Adipocyte (in vitro differentiated cells): ENCODE data around the gene PNMA8A.
A peak's percentile ranks its signal among the peaks of the same experiment; 100 is the strongest.

Source experiments
- DNase-seq: peaks from one replicate; pipeline ENCODE4 v3.0.0-alpha.2; 2015; ENCODE audit warnings: low read depth
- H3K27me3 ChIP-seq: replicated peaks from 2 replicates; pipeline ENCODE4 v1.7.0; 2013; ENCODE audit warnings: mild to moderate bottlenecking, low read length, moderate library complexity; ENCODE audit not compliant: control insufficient read depth, insufficient read depth
- H3K36me3 ChIP-seq: 2 replicates; pipeline ENCODE4 v1.7.0; 2013; ENCODE audit warnings: low read length, mild to moderate bottlenecking, moderate library complexity; ENCODE audit not compliant: control insufficient read depth, insufficient read depth, severe bottlenecking
- H3K4me1 ChIP-seq: 2 replicates; pipeline ENCODE4 v1.7.0; 2013; ENCODE audit warnings: mild to moderate bottlenecking, low read length, moderate library complexity; ENCODE audit not compliant: control insufficient read depth, insufficient read depth
- H3K4me3 ChIP-seq: 2 replicates; pipeline ENCODE4 v1.7.0; 2013; ENCODE audit warnings: mild to moderate bottlenecking, low read length, moderate library complexity
- H3K9ac ChIP-seq: 2 replicates; pipeline ENCODE4 v1.7.0; 2013; ENCODE audit warnings: mild to moderate bottlenecking, low read length, moderate library complexity
- H3K9me3 ChIP-seq: 2 replicates; pipeline ENCODE4 v1.7.0; 2013; ENCODE audit warnings: mild to moderate bottlenecking, low read length, moderate library complexity; ENCODE audit not compliant: control insufficient read depth

PNMA8A gene

GRCh38 chr19:46471116-46471733 lies at the start of gene PNMA8A:
PNMA8A (minus strand) TSS chr19:46471563; CDS start chr19:46471035, 528 bp downstream.
- Histone ChIP-seq H3K9me3 (no peaks in the 10 kb centered on the region), H3K9ac (peak within 1 kb of the TSS; percentile 78), H3K27me3 (no peaks in the 10 kb centered on the region), H3K36me3 (no peaks in the 10 kb centered on the region), H3K4me1 (peaks cover 36% of the 10 kb centered on the region), H3K4me3 (peak within 1 kb of the TSS; percentile 70)
- DNase-seq, result peak; percentile 85

- no peak for DNase-seq
- Histone ChIP-seq H3K9ac (no peak overlapping the region), H3K27me3 (no peaks in the 10 kb centered on the region), H3K4me1 (no peaks in the 10 kb centered on the region), H3K4me3 (no peak overlapping the region), H3K9me3 (peaks cover 4% of the 10 kb centered on the region), H3K36me3 (no peaks in the 10 kb centered on the region)
Measured at GRCh38 chr19:46520616-46521015, 49.3 kb upstream of the PNMA8A start.

- no peaks in the 10 kb centered on the region for H3K36me3 ChIP-seq
- H3K9me3 ChIP-seq, result no peaks in the 10 kb centered on the region
- H3K9ac ChIP-seq, result no peak overlapping the region
- no peak for DNase-seq
- H3K4me3 ChIP-seq, result no peak overlapping the region
- peaks cover 6% of the 10 kb centered on the region for H3K4me1 ChIP-seq
- H3K27me3 ChIP-seq, result no peaks in the 10 kb centered on the region
Measured at GRCh38 chr19:46517471-46517870, 46.1 kb upstream of the PNMA8A start.

- Histone ChIP-seq H3K4me3 (no peak overlapping the region), H3K4me1 (peaks cover 10% of the 10 kb centered on the region), H3K9ac (no peak overlapping the region), H3K27me3 (no peaks in the 10 kb centered on the region), H3K9me3 (peaks cover 8% of the 10 kb centered on the region), H3K36me3 (no peaks in the 10 kb centered on the region)
- peak; percentile 76 for DNase-seq
Measured at GRCh38 chr19:46515879-46516350, 44.6 kb upstream of the PNMA8A start.

- Histone ChIP-seq H3K9ac (no peak overlapping the region), H3K4me1 (peaks cover 10% of the 10 kb centered on the region), H3K9me3 (peaks cover 9% of the 10 kb centered on the region), H3K4me3 (no peak overlapping the region), H3K27me3 (no peaks in the 10 kb centered on the region), H3K36me3 (no peaks in the 10 kb centered on the region)
- no peak for DNase-seq
Measured at GRCh38 chr19:46515290-46515609, 43.9 kb upstream of the PNMA8A start.

GRCh38 chr19:46514589-46515289 lies 43.4 kb upstream of the PNMA8A start:
- Histone ChIP-seq H3K9ac (no peak overlapping the region), H3K4me3 (no peak overlapping the region), H3K36me3 (no peaks in the 10 kb centered on the region), H3K27me3 (no peaks in the 10 kb centered on the region), H3K4me1 (peaks cover 10% of the 10 kb centered on the region), H3K9me3 (peaks cover 9% of the 10 kb centered on the region)
- no peak for DNase-seq

GRCh38 chr19:46513461-46514236 lies 42.3 kb upstream of the PNMA8A start:
- DNase-seq, result peak; percentile 93
- Histone ChIP-seq H3K36me3 (no peaks in the 10 kb centered on the region), H3K4me1 (peaks cover 10% of the 10 kb centered on the region), H3K9me3 (peaks cover 9% of the 10 kb centered on the region), H3K9ac (peak overlapping the region; percentile 81), H3K4me3 (no peak overlapping the region), H3K27me3 (no peaks in the 10 kb centered on the region)

- Histone ChIP-seq H3K4me1 (peaks cover 18% of the 10 kb centered on the region), H3K36me3 (no peaks in the 10 kb centered on the region), H3K27me3 (no peaks in the 10 kb centered on the region), H3K9ac (no peak overlapping the region), H3K4me3 (peak overlapping the region; percentile 8), H3K9me3 (peaks cover 9% of the 10 kb centered on the region)
- no peak for DNase-seq
Measured at GRCh38 chr19:46511237-46511636, 39.9 kb upstream of the PNMA8A start.

- H3K9me3 ChIP-seq, result peaks cover 20% of the 10 kb centered on the region
- H3K36me3 ChIP-seq, result no peaks in the 10 kb centered on the region
- H3K4me3 ChIP-seq, result no peak overlapping the region
- peaks cover 4% of the 10 kb centered on the region for H3K27me3 ChIP-seq
- peak overlapping the region; percentile 10 for H3K9ac ChIP-seq
- no peak for DNase-seq
- H3K4me1 ChIP-seq, result peaks cover 17% of the 10 kb centered on the region
Measured at GRCh38 chr19:46508206-46508605, 36.8 kb upstream of the PNMA8A start.

- peaks cover 11% of the 10 kb centered on the region for H3K9me3 ChIP-seq
Measured at GRCh38 chr19:46503848-46504453, 32.6 kb upstream of the PNMA8A start.

GRCh38 chr19:46502891-46503290 lies 31.5 kb upstream of the PNMA8A start:
- Histone ChIP-seq H3K9me3 (peaks cover 11% of the 10 kb centered on the region), H3K27me3 (peaks cover 4% of the 10 kb centered on the region), H3K4me3 (no peak overlapping the region), H3K36me3 (no peaks in the 10 kb centered on the region), H3K4me1 (peaks cover under 1% of the 10 kb centered on the region), H3K9ac (no peak overlapping the region)
- DNase-seq, result no peak

More at GRCh38 chr19:46503848-46504453, 32.6 kb upstream of the PNMA8A start:
- peaks cover 8% of the 10 kb centered on the region for H3K4me1 ChIP-seq
- no peak overlapping the region for H3K4me3 ChIP-seq
- H3K9ac ChIP-seq, result no peak overlapping the region
- DNase-seq, result no peak
- H3K36me3 ChIP-seq, result no peaks in the 10 kb centered on the region
- peaks cover 4% of the 10 kb centered on the region for H3K27me3 ChIP-seq
